ENCODE measurements around the gene C12orf75. TPM values are rescaled to one million over a fixed set of nuclear protein-coding genes. Genes with fewer than 3 reads are reported as not detected.

The C12orf75 gene
- 10 to 100 TPM; 16.1 to 20.1 (median 18.3) TPM for total RNA-seq

- Histone ChIP-seq H3K9me3 (no peaks in the 10 kb centered on the region), H3K27ac (peak within 1 kb of the TSS; percentile 38 to 81 (median 56)), H3K36me3 (no peaks in the 10 kb centered on the region), H3K4me1 (peaks cover 0 to 11% (median 0%) of the 10 kb centered on the region in 4 donors), H3K4me3 (peak within 1 kb of the TSS; percentile 51 to 98 (median 88)), H3K27me3 (no peaks in the 10 kb centered on the region)
- peak; percentile 84 to 92 (median 85) for DNase-seq
- TF ChIP-seq CTCF (IDR thresholded peaks at IDR 0.05) (no peak), POLR2A (IDR thresholded peaks at IDR 0.05) (no peak)
These were observed at the start of gene C12orf75 for GRCh38 chr12:105330283-105330930. TSS of gene C12orf75 (plus strand) at chr12:105330691. CDS start at chr12:105330892, 201 bp downstream.

- DNase-seq: no peak
These were observed 49.4 kb upstream of the C12orf75 start for GRCh38 chr12:105280966-105281693.

GRCh38 chr12:105281694-105282049 lies 48.8 kb upstream of the C12orf75 start:
- H3K4me3 ChIP-seq: no peak overlapping the region
- no peaks in the 10 kb centered on the region for H3K36me3 ChIP-seq
- no peaks in the 10 kb centered on the region for H3K9me3 ChIP-seq
- H3K27me3 ChIP-seq: no peaks in the 10 kb centered on the region
- DNase-seq: no peak
- TF ChIP-seq POLR2A (IDR thresholded peaks at IDR 0.05): no peak
- peak in 2 of 6 experiments; percentile 25 to 26 for TF ChIP-seq CTCF (IDR thresholded peaks at IDR 0.05)
- H3K27ac ChIP-seq: no peak overlapping the region
- no peaks in the 10 kb centered on the region for H3K4me1 ChIP-seq

More at GRCh38 chr12:105280966-105281693, 49.4 kb upstream of the C12orf75 start:
- TF ChIP-seq CTCF (IDR thresholded peaks at IDR 0.05) (no peak), POLR2A (IDR thresholded peaks at IDR 0.05) (no peak)
- Histone ChIP-seq H3K4me1 (no peaks in the 10 kb centered on the region), H3K9me3 (no peaks in the 10 kb centered on the region), H3K36me3 (no peaks in the 10 kb centered on the region), H3K4me3 (no peak overlapping the region), H3K27me3 (no peaks in the 10 kb centered on the region), H3K27ac (no peak overlapping the region)

- DNase-seq: no peak
- H3K27me3 ChIP-seq: no peaks in the 10 kb centered on the region
- TF ChIP-seq CTCF (IDR thresholded peaks at IDR 0.05): no peak
- TF ChIP-seq POLR2A (IDR thresholded peaks at IDR 0.05): no peak
- H3K36me3 ChIP-seq: no peaks in the 10 kb centered on the region
- H3K27ac ChIP-seq: no peak overlapping the region
- H3K9me3 ChIP-seq: no peaks in the 10 kb centered on the region
- H3K4me3 ChIP-seq: no peak overlapping the region
- H3K4me1 ChIP-seq: no peaks in the 10 kb centered on the region
These were observed 45.1 kb upstream of the C12orf75 start for GRCh38 chr12:105285378-105285777.

GRCh38 chr12:105287408-105287807 lies 43.1 kb upstream of the C12orf75 start:
- no peak overlapping the region for H3K4me3 ChIP-seq
- no peak for DNase-seq
- H3K4me1 ChIP-seq: no peaks in the 10 kb centered on the region
- no peak overlapping the region for H3K27ac ChIP-seq
- no peak for TF ChIP-seq CTCF (IDR thresholded peaks at IDR 0.05)
- no peak for TF ChIP-seq POLR2A (IDR thresholded peaks at IDR 0.05)
- H3K9me3 ChIP-seq: no peaks in the 10 kb centered on the region
- H3K36me3 ChIP-seq: no peaks in the 10 kb centered on the region
- H3K27me3 ChIP-seq: no peaks in the 10 kb centered on the region

All from Peyer's patch (tissue), 4 donors.